GM21515 (cell line): ENCODE measurements around the gene TSPAN4.

ENCODE experiments used
- ATAC-seq: cut with Tn5 transposase; IDR thresholded peaks from one replicate; pipeline ENCODE4 v1.9.1; 2021; ENCODE audit not compliant: unreplicated experiment

Gene TSPAN4

DNA sequence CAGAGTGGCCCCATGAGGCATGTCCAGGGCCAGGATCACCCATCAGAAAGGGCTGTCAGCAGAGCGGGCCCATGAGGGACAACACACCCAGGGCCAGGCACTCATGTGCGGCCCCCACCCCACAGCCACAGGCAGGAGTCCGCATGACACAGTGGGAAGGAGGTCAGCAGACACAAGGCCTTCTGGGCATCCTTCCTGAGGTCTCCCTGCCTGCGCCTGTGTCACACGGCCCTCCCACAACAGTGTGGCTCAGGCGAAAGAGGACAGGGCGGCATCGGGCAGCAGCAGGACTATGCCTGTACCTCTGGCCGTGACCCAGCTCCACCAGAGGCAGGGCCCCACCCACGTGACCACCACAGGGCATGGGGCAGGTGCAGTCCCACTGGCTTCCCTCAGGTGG lies 40.9 kb downstream of the TSPAN4 start:
- no peak for ATAC-seq

DNA sequence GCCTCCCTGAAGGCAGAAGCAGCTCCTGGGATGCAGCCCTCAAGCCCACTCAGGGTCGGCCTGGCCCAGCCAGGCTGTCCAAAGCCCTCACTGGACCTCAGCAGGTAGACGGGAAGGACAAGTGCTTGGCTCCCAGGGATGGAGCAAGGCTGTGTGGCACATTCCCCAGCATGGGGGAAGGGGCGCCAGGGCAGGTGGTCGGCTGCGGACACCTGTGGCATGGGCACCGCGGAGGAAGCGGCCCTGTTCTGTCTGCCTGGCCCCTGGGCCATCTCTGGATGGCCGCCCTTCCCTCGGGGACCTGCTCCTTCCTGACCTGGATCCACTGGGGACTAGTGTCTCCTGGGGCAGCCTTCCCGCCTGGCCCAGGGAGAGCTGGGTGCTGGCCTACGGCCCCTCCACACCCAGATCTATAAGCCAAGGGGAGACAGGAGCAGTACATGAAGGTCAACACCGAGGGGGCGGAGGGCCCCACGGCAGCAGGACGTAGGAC lies 42.0 kb downstream of the TSPAN4 start:
- ATAC-seq = no peak

DNA sequence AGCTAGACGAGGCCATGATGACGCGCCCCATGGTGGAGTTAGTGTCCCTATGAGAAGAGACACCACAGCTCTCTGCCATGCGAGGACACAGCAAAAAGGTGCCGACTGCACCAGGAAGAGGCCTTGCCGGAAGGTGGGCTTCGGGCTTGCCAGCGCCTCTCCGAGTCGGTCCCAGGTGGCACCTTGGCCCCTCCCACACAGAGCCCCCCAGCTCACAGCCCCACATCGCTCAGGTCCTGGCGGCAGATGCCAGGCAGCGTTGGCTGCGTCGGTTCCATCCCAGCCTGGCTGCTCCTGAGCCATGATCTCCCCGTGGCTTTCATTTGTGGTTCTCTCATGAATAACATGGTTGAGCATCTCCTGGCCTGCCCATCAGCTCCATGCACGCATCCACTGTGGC lies 43.9 kb downstream of the TSPAN4 start:
- ATAC-seq = no peak

DNA sequence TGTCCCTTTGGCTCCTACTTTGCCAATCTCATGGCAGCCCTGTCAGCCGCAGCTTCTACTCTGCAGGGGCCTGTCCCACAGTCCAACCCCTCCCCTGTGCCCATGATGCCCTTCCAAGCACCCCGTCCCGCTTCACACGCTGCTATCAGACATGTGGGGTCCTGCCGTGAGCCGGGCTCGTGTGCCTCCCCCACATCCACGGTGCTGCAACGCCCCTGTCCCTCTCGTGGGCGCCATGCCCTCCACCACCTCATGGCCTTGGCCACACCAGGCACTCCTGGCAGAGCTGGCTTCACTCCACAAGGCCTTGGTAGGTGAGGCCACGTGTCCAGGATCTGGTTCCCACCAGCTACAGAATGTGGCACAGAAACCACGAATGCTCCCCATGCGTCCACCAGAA lies 44.9 kb downstream of the TSPAN4 start:
- ATAC-seq = no peak

DNA sequence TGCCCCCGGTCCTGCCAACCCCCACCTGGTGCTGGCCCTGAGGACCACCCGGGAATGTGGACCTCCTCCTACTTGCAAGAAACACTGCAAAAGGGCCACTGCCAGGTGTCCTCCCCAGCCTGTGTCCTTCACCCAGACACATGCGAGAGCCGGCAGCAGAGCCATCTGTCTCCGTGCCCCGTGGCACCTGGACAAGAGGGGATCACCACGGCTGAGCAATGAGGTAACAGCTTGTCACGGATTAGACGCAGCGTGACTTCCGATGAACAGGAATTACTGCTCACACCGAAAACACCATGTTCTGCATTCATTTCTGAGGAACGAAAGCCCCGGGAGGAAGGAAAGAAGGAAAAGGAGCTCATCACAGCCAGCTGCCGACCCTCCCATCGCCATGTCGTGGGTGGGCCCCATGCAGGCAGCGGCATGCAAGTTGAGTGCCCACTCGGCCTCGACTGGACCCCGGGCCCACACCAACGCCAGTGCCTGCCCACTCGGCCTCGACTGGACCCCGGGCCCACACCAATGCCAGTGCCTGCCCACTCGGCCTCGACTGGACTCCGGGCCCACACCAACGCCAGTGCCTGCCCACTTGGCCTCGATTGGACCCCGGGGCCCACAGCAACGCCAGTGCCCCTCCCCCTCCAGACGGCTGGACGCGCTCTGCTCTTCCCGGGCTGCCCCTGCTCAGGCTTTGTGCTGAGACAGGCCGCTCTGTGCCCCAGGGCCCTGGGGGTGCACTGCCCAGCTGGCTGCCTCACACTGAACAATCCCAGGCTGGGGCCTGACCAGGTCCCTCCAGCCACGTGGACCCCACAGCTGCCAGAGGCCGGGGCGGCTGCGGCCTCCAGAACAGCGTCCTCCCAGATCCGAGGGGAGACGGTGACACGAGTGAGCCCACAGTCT lies 45.9 kb downstream of the TSPAN4 start:
- ATAC-seq = no peak

DNA sequence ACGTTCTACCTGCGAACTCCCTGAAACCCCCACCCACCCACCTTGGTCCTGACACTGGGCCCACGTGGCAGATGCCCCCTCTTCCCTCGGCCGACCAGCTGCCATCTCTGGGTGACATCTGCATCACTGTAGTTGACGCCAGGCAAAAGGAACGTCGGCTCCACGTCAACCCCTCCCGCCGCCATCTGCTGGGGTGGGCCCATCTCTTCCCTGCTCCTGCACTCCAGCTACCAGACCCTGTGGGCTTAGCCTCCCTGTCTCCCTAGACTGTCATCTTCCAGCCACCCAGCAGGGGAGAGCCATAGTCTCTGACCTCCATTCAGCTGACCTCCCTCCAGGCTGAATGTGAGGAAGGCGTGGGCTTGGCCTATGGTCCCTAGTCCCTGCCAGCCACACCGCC lies 46.6 kb downstream of the TSPAN4 start:
- ATAC-seq = no peak

DNA sequence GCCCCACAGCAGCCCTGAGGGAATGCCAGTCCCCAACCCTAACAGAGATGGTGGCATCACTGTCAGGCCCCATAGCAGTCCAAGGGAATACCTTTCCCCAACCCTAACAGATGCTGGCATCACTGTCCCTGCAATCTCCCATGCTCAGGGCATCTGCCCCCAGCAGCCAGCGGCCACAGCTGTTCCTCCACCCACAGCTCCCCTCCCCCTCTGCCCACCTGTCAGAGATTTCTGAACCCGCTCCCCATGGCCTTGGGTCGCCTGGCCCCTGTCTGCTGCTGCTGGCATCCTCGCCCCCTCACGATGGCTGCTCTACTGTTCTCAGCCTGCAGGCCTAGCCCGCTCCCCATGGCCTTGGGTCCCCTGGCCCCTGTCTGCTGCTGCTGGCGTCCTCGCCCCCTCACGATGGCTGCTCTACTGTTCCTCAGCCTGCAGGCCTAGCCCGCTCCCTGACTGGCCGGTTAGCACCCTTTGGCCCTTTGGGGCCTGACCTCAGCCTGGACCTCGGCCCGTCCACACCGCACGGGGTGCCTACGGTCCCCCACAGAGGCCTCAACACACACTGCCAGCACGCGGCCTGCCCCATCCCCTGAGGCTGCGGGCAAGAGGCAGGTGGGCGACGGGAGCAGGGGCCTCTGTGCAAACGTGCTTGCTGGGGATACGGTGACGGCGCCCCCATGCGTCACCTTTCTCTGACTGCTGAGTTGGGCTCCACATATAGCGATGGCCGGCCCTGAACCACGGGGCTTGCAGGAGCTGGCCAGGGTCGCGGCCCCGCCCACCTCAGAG lies 47.2 kb downstream of the TSPAN4 start:
- no peak for ATAC-seq

DNA sequence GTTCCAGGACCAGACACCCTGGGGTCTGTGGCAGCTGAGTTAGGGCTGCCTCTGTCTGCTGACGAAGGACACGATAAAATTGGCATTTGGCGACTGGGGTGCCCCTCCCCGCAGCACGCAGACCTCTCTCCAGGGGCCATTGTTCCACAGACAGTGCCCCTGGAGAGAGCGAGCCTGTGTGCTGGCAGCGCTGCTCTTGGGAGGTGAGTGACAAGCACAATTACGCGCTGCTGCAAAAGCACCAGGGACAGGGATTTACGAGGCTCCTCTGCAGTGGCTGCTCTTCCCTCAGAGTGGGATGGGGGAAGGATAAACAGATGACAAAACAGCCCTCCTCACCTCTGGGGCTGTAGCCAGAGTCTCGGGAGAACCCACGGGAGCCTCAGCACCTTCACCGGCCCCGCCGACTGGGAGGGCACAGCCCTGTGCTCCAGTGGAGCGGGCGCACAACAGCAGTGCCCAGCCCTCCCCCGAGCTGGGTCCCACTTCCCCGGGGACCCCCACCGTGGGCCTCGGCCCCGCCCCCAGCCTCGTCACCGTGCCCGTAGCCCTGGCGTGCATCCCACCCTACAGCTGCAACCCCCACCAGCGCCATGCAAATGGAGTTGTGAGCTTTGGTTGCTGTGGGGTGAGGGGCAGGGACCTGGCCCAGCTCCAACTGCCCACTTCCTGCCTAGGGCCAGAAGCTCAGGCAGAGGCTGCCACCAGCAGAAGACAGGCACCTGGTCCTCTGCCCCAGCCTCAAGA lies 48.3 kb downstream of the TSPAN4 start:
- no peak for ATAC-seq

DNA sequence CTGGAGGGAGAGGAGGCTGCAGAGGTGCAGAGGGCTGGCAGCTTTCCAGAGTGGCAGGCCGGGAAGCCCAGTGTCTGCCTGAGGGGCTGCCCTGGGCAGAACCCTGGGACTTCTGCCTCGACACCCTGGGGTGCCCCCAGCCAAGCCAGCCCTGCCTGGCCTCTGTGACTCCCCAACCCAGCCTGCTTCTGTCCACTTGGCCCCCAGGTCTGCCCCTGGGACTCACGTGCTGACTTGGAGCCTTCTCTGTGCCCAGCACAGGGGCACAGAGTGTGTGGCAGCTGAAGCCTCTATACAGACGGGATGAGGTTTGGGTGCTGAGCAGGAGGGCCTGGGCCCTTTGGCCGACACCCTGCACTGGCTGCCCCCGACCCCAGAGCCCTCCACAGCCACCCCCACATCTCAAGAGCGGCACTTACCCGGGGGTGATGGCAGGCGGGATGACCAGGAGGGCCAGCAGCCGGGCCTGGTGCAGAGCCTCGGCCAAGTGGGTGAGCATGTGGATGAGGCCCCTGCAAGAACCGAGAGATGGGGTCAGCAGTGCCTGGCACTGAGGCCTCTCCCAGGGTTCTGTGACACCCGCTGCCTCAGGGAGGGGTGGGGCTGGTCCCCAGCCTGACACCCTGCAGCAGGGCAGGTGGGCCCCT lies 50.5 kb downstream of the TSPAN4 start:
- ATAC-seq = no peak

DNA sequence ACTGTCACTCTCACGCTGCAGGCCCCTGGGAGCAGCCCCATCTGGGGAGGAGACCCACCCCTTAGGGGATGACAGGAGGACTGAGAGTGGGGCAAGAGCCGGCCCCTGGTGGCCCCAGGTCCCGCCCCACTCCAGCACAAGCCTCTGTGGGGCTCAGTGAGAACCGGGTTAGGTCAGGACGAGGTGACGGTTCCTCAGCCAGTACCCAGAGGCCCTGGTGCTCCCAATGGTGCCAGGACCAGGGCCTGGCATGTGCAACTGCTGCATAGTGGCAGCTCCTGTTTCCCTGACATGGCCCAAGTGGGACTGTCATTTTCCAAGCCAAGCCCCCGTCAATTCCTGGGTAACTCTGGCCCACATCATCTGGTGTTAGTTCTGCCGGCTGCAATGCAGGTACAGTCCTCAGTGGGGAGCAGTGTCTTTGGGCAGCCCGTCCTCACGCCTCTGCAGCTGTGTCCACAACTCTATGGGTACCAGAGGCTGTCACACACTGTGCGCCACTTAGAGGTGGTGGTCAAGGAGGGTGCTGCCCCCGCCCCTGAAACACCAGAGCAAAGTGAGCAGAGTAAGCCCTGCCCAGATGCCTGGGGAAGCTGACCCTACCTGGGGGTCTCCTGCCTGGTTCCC lies 52.0 kb downstream of the TSPAN4 start:
- no peak for ATAC-seq

DNA sequence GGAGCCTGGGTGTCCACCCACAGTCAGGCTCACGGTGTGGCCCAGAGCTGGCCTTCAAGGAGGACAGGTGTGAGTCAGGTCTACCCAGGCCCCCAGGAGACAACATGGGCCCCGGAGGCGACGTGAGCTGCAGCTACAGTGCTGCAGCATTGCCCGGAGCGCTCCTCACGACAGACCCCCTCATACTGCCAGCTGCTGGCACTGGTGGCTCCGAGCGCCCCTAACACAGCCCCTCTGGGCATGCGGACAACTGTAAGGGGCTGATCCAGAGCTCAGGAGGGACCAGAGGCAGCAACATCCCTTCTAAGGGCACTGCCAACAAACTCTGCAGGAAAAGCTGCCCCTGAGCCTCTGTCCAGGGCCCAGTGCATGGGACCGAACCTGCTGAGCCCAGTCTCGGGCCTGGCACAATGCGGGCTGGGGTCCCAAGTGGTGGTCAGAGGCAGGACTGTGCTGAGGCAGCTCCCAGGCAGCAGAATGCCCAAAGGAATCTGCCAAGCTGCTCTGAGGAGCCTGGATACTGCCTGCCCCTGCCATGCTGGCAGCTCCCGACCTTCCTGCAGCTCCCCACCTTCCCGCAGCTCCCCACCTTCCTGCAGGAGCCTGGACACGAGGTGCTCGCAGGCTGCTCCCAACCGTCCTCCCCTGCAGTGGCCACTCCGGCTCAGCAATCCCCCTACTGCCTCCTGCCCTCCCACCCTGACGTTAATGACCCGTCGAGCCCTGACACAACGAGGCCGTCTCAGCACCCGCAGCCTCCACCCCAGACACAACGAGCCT lies 52.9 kb downstream of the TSPAN4 start:
- no peak for ATAC-seq

DNA sequence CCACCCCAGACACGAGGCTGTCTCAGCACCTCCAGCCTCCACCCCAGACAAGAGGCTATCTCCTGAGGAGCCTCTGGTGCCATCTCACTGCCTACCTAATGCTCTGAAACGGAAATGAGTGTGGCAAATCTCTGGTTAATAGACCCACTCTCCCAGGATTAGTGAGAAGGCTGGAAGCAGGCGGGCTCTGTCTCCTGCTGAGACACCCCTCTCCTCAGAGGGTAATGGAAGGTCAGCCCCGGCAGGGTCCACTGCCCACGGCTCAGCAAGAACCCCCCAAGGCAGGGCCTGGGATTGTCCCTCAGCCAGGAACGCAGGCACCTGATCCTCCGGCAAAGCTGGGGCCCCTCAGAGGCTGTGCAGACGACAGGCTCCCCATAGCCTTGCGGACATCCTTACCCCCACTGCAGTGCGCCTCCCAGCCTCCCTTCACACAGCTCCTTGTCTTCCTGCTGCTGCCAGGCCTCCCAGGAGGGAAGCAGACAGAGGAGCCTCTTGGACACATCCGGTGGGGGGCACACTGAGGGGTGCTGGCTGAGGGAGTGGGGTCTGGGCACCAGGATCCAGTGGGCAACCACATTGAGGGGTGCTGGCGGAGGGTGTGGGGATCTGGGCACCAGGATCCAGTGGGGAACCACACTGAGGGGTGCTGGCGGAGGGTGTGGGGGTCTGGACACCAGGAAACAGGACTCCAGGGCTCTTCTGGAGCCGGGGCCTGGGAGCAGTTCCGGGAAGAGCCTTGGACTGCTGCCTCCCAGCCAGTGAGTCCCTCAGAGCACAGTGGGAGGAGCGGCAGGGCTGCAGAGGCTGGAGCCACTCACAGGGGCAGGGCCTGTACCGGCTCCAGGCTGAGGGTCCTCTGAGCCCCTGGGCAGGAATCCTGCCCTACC lies 54.8 kb downstream of the TSPAN4 start:
- no peak for ATAC-seq

DNA sequence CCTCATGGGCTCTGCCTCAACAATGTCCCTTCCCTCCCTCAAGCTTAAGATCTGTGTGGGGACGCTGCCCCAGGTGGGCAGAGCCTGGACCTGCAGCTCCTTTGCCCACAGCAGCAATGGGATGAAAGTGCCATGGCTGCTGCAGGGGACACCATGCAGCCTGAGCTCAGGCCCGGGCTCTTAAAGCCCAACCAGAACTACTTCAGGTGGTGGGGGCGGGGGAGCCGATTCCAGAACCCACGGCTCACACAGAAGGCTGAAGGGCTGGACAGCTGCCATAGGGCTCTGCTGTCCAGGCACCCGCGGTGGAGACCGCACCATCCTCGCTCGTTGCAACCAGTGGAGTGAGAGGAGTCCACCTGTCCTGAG lies 55.5 kb downstream of the TSPAN4 start:
- ATAC-seq = no peak

DNA sequence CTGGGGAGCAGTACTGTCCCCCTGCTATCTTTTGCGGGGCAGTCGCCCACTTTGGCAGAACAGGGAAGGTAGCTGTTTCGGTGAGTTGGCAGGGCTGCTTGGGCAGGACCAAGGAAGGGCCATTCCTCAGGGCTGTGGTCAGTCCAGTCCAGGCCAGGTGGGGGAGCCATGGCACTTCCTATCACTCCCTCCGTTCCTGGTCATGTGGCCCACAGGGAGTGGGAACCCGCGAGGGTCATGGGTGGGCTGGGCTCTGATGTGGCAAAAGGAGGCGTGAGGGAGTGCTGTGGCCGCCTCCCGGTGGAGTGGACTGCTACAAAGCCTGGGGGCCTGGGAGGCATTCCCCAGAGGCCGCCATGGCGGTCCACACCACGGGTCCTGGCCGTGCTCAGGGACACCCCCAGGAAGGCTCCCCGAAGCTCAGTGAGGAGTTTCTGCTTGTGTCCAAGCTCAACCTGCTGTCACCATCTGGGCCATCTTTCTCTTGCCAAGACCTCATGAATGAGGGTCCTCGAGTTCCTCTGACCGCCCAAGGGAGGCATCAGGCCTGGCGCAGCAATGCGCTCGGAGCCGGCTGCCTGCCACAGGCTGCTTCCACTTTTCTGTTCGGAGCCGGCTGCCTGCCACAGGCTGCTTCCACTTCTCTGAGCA lies 56.0 kb downstream of the TSPAN4 start:
- no peak for ATAC-seq

DNA sequence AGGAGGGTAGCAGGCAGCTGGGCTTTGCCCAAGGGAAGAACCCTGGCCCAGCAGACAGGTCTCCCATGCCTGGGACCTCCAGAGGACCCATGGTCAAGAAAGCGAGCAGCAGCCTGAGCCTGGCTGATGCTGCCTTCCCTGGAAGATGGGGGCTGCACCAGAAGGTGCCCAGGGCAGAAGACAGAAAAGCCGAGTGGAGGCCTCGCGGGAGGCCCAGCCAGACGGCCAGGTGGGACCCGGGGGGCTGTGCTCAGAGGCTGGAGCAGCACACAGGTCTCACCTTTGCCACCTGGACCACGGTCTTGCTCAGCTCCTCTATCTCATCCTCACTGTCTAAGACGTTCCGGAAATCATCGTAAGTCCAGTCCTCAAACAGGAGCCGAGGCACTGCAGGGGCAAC lies 57.1 kb downstream of the TSPAN4 start:
- no peak for ATAC-seq

DNA sequence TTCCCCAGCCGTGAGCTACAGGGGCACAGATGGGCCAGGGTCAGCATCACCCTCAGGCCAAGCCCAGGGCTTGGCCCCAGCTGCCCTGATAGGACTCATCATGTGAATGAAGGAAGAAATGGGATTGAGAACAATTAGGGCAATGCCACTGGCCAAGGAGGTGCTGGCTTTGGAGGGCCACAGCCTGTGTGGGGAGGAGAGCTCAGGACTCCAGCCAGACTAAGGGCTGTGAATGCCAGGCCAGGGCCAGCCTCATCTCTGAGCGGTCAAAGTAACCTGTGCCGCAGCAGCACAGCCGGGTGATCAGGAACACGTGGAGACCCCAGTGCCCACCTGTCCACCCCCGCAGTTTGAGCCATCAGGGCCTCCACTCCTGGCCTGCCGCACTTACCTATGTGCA lies 57.9 kb downstream of the TSPAN4 start:
- no peak for ATAC-seq

DNA sequence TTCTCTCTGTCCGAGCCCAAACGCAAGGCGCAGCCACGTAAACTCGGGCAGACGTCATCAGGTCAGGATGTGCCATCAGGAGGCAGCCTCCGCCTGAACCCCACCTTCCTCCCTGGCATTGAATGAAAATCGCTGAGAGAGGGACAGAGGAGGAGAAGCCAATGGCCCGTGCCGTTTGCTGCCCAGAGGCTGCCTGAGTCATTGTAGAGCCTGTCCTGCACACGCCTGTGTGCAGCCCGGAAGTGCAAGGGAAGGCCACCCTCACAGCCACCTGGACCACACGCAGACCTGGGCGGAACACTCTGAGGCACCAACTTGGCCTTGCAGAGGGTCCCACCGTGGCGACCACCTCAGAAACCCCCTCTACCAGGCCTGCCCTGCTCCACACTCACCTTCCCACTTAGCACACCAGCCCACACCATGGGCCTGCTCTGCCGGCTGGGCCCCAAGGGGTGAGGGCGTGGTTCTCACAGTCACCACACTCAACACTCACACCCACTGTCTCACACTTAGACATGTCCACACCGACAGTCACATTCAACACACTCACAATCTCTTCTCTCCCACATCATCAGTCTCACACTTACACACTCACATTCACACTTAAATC lies 58.9 kb downstream of the TSPAN4 start:
- ATAC-seq = no peak

DNA sequence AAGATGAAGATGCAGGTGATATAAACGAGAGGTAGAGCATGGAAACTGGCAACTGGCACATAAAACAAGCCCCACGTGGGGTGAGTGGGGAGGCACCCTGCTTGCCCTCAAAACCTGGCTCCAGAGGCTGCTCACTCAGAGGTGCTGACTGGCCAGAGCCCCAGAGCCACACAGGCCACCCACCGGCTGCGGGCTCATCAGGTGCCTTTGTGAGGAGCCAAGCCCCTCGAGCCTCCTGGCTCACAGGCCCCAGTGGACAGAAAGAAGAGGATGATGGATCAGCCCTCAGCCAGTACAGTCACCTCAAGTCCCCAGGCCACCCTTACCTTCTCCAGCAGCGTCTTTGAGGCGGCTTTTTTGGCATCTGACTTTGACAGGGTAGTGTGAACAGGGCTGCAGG lies 61.7 kb downstream of the TSPAN4 start:
- no peak for ATAC-seq
